Cardiac muscle cell (in vitro differentiated cells and primary cell): Measurements from ENCODE around the gene TSPAN11. TPM values are rescaled to one million over a fixed set of nuclear protein-coding genes. Genes with fewer than 3 reads are reported as not detected.

Experiments
- DNase-seq, 2 donors: peaks; one replicate each; pipeline versions ENCODE4 v3.0.0 to v3.0.0-alpha.2; 2010 to 2017; ENCODE audit warnings: low read depth in 1 of 2, low spot score in 1 of 2
- H3K27ac ChIP-seq: fragments of 200-600 bp; sonication (generic); 2 replicates; pipeline ENCODE4 v1.5.1; 2016
- H3K27me3 ChIP-seq: fragments of 200-600 bp; sonication (generic); 2 replicates; pipeline ENCODE4 v1.6.0; 2016; ENCODE audit warnings: control low read depth
- H3K36me3 ChIP-seq: fragments of 200-600 bp; sonication (generic); 2 replicates; pipeline ENCODE4 v1.5.1; 2016; ENCODE audit warnings: control low read depth
- H3K4me1 ChIP-seq: fragments of 200-600 bp; sonication (generic); 2 replicates; pipeline ENCODE4 v1.8.1; 2017; ENCODE audit warnings: low read depth, mild to moderate bottlenecking, mixed run types
- H3K4me3 ChIP-seq: fragments of 200-600 bp; sonication (generic); 2 replicates; pipeline ENCODE4 v1.5.1; 2016; ENCODE audit warnings: mild to moderate bottlenecking
- H3K9me3 ChIP-seq: fragments of 200-600 bp; sonication (generic); 2 replicates; pipeline ENCODE4 v1.5.1; 2017; ENCODE audit warnings: low read depth, mild to moderate bottlenecking, control low read depth
- polyA plus RNA-seq: library from polyadenylated mRNA; unstranded; fragments of >200 nt; fragmentation: Nextera tagmentation; extraction: Ambion mirVana; gene quantifications from 2 replicates; pipeline ENCODE4 v1.2.1, GENCODE V29; 2016
- total RNA-seq: library from RNA; depleted of rRNA; stranded (reverse); fragments of >200 nt; gene quantifications from 2 replicates; pipeline ENCODE4 v1.2.3, GENCODE V29; 2016
- TF ChIP-seq, protein P1 (sequence below): IDR thresholded peaks from 2 replicates; pipeline ENCODE4 v1.5.1; 2012; ENCODE audit warnings: low read depth, mild to moderate bottlenecking, low read length

The TSPAN11 gene
- total and polyA plus RNA-seq, 2 experiments from 2014 or later, result 11.1 to 26.1 TPM

DNA sequence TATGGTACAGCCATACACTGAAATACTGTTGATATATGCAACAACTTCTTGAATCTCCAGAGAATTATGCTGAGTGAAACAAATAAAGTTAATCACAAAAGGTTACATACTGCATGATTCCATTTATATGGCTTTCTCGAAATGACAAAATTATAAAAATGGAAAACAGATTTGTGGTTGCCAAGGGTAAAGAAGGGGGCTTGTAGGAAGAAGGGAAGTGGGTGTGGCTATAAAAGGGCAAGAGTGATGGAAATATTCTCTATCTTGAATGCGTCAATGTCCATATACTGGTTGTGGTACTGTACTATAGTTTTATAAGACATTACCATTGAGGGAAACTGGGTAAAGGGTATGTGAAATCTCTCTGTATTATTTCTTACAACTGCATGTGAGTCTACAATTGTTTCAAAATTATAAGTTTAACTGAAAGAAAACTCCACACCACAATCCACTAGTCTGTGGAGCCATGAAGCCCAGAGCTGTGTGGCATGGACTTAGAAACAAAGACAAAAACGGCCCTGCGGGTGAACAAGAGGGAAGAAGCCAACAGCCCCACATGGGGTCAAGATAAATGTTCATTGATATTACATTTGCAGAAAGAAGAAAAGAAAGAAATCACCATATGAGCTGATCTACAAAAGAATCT, 18.3 kb upstream of the TSPAN11 start:
- Histone ChIP-seq H3K4me3 (no peak overlapping the region), H3K36me3 (no peaks in the 10 kb centered on the region), H3K4me1 (no peaks in the 10 kb centered on the region), H3K27me3 (no peaks in the 10 kb centered on the region), H3K9me3 (no peaks in the 10 kb centered on the region), H3K27ac (no peak overlapping the region)
- DNase-seq, result no peak
- TF ChIP-seq, protein P1, sequence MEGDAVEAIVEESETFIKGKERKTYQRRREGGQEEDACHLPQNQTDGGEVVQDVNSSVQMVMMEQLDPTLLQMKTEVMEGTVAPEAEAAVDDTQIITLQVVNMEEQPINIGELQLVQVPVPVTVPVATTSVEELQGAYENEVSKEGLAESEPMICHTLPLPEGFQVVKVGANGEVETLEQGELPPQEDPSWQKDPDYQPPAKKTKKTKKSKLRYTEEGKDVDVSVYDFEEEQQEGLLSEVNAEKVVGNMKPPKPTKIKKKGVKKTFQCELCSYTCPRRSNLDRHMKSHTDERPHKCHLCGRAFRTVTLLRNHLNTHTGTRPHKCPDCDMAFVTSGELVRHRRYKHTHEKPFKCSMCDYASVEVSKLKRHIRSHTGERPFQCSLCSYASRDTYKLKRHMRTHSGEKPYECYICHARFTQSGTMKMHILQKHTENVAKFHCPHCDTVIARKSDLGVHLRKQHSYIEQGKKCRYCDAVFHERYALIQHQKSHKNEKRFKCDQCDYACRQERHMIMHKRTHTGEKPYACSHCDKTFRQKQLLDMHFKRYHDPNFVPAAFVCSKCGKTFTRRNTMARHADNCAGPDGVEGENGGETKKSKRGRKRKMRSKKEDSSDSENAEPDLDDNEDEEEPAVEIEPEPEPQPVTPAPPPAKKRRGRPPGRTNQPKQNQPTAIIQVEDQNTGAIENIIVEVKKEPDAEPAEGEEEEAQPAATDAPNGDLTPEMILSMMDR, result no peak

DNA sequence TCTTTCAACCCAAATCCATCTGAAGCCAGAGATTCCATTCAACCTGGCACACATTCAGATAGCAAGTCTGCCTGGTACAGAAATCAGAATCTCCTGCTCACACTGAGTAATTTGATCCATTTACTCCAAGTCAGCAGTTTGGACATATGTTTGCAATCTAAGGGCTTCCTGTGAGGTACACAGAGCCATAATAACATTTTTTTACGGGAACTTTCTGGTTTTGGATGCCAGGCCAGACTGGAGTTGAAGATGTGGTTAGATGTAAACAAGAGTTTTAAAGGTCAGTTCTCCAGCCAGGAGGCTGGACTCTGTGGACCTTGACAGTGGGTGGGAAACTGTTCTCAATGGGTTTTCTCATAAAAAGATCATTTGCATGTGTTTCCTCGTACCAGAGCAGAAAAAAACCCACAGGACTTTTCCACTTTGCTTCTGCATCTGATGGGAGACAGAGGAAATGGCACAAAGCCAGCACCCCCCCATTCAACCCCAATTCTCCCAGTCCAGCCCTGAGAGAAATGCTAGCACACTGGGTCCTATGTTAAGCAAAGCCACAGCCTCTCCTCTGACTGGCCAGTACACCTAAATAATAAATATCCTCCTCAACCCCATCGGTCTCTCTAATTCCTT, 17.7 kb upstream of the TSPAN11 start:
- Histone ChIP-seq H3K9me3 (no peaks in the 10 kb centered on the region), H3K27ac (no peak overlapping the region), H3K4me3 (no peak overlapping the region), H3K36me3 (no peaks in the 10 kb centered on the region), H3K27me3 (no peaks in the 10 kb centered on the region), H3K4me1 (no peaks in the 10 kb centered on the region)
- TF ChIP-seq, protein P1, result no peak
- peak in 1 of 2 donors; percentile 91 for DNase-seq

DNA sequence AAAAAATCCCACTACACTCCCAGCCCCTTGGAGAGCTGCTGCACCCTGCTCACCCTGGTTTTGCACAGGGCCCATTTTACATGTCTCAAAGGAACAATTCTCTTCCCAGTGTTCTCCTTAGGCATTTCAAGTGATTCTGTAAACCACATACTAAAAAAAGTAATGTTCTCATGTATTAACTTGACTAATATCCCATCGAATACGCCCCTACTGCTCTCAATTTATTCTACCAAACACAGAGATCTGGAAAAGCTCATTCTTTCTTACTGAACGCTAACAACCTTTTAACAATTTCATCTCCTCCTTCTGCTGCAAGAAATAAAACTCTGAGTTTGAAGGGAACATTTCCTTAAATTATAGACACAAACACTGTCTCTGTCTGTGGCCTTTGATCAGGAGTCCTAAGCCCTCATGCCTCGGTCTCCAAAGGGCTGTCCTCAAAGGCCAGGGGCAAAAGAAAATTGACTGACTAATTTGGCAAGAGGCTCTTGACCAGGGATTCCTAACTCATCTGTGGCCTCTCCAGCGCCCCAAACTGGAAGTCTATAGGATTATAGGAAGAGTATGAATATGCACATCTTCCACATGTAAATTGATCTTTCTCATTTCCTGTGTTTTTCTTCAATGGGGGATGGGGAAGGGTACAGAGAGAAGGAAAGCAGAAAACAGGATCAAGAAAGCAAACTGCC, 17.1 kb upstream of the TSPAN11 start:
- H3K4me1 ChIP-seq, result no peaks in the 10 kb centered on the region
- no peak overlapping the region for H3K27ac ChIP-seq
- DNase-seq, result no peak
- H3K27me3 ChIP-seq, result no peaks in the 10 kb centered on the region
- H3K9me3 ChIP-seq, result no peaks in the 10 kb centered on the region
- TF ChIP-seq, protein P1, result no peak
- H3K36me3 ChIP-seq, result no peaks in the 10 kb centered on the region
- no peak overlapping the region for H3K4me3 ChIP-seq

DNA sequence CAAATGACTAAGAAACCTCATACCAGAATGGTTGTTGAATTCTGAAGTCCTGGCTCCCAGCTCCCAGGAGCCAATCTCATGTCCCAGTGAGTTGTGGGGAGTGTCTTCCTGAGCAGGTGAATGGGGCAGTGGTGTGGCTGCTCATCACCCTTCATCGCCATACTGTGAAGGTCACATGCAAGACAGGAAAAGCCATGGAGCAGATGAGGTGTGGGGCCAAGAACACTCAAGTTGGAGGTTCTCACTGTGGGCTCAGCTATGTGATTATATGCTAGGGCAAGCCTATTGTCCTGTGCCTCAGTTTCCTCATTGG, 16.6 kb upstream of the TSPAN11 start:
- DNase-seq, result no peak
- H3K4me1 ChIP-seq, result no peaks in the 10 kb centered on the region
- TF ChIP-seq, protein P1, result no peak
- H3K9me3 ChIP-seq, result no peaks in the 10 kb centered on the region
- no peaks in the 10 kb centered on the region for H3K36me3 ChIP-seq
- no peak overlapping the region for H3K27ac ChIP-seq
- H3K4me3 ChIP-seq, result no peak overlapping the region
- H3K27me3 ChIP-seq, result no peaks in the 10 kb centered on the region

DNA sequence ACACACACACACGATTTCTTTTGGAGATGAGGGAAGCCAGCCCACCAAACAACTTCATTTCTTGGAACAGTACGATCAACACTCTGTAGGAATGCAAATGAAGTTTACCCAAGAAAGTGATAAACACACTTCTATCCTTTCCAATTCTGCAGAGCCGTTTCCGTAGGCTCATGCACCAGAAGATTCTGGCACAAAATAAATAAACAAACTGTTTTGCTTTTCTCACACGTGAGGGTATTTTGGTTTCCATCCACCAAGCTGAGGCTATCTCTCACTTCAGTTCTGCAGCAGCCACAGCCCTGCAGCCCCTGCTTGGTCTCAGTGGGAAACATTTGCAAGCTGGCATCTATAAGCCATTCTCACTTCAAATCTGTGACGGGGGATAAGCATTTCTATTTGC, 15.3 kb upstream of the TSPAN11 start:
- TF ChIP-seq, protein P1, result no peak
- DNase-seq, result no peak
- Histone ChIP-seq H3K4me1 (no peaks in the 10 kb centered on the region), H3K36me3 (no peaks in the 10 kb centered on the region), H3K27me3 (no peaks in the 10 kb centered on the region), H3K27ac (no peak overlapping the region), H3K9me3 (no peaks in the 10 kb centered on the region), H3K4me3 (no peak overlapping the region)
